AG09309 (cell line): ENCODE measurements around the gene URAD.
"Not testable (repeated sequence)": the region's sequence is repeated elsewhere in the genome, so short reads cannot be mapped to it uniquely, and the experiment has no call there.

ENCODE experiments used
- DNase-seq: peaks from one replicate; pipeline ENCODE4 v3.0.0-alpha.2; 2010; ENCODE audit warnings: low read depth
- H3K4me3 ChIP-seq: 2 replicates; pipeline ENCODE4 v1.5.1; 2011; ENCODE audit warnings: mild to moderate bottlenecking, low read depth, low read length, moderate library complexity; ENCODE audit not compliant: control insufficient read depth
- CTCF ChIP-seq: IDR thresholded peaks from 2 replicates; pipeline ENCODE4 v1.5.1; 2011; ENCODE audit warnings: mild to moderate bottlenecking, low read depth, low read length, inconsistent platforms; ENCODE audit not compliant: insufficient read depth, control insufficient read depth; ENCODE audit errors: missing control alignments

URAD gene

DNA sequence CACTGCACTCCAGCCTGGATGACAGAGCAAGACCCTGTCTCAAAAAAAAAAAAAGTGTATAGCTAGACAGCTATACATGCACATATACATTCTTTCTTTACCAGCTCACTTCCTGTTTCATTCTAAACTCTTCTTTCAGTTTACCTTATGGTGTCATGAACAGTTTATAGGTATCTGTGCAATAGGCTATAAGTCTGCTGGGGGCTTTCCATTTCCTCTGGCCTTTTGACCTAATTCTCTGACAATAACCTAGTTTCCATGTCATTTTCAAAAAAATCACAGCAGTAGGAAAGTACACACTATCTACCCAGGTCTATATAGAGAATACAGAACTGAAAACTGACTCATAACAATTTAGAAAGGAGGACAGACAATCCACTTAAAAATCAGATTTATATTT, 24.4 kb upstream of the URAD start:
- H3K4me3 ChIP-seq, result no peak overlapping the region
- no peak for TF ChIP-seq CTCF
- no peak for DNase-seq

DNA sequence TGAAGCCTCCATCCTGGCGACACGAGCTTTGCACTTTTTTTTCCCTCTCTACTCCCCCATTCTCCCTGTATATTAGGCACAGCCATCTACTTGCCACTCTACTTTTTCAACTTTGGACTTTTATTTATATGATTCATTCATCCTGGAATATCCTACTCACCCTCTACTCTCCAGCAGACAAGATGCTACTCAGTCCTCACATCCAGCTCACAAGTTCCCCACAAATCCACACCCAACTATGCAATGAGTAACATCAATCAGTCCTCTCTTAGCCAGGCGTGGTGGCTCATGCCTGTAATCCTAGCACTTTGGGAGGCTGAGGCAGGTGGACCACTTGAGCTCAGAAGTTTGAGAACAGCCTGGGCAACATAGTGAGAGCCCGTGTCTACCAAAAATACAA, 23.9 kb upstream of the URAD start:
- TF ChIP-seq CTCF, result no peak
- DNase-seq, result no peak
- no peak overlapping the region for H3K4me3 ChIP-seq

GRCh38 chr13:28010046-28010445, 21.6 kb upstream of the URAD start:
- TF ChIP-seq CTCF, result no peak
- DNase-seq, result no peak
- no peak overlapping the region for H3K4me3 ChIP-seq

- H3K4me3 ChIP-seq, DNase-seq: not testable (repeated sequence)
These were observed 16.5 kb upstream of the URAD start for GRCh38 chr13:28005016-28005415.

DNA sequence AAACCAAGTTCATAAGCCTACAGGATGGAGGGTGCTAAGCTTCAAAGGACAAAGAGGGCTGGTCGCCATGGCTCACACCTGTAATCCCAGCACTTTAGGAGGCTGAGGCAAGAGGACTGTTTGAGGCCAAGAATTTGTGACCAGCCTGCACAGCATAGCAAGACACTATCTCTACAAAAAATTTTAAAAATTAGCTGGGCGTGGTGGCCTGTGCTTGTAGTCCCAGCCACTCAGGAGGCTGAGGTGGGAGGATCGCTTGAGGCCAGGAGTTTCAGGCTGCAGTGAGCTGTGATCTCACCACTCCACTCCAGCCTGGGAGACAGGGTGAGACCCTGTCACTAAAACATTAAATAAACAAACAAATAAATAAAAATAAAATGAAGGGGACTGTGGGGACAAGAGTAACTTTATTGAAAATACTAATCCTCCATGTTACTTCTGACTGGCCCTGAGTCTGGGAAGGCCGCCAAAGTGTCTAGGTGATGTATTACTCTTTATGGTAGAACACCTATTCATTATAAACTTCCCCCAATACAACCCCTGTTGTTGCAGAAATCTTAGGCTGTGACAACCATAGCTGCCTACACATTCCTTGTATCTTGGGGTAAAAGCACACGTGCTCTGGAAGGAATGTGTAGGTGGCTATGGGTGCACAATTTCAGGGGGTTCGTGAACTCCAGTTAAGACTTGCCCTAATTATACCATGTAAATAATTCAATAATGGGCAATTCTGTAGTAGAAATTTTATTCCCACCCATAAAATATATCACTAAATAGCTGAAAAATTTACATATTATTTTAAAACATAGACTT, 14.6 kb upstream of the URAD start:
- no peak overlapping the region for H3K4me3 ChIP-seq
- no peak for TF ChIP-seq CTCF
- DNase-seq, result no peak

- no peak for DNase-seq
These were observed 13.5 kb upstream of the URAD start for GRCh38 chr13:28001837-28002473.

More at GRCh38 chr13:28001837-28002473, 13.5 kb upstream of the URAD start:
- no peak for TF ChIP-seq CTCF
- no peak overlapping the region for H3K4me3 ChIP-seq
